ENCODE results near the gene DDO. TPM values are rescaled to one million over a fixed set of nuclear protein-coding genes. Genes with fewer than 3 reads are reported as not detected.

Gene DDO
- total RNA-seq, 4 donors from 2014 or later = 3.3 to 9.8 (median 4.0) TPM

GRCh38 chr6:110446405-110446804 is 31.0 kb upstream of the DDO start:
- Histone ChIP-seq H3K4me3 (no peak overlapping the region), H3K27me3 (no peaks in the 10 kb centered on the region), H3K27ac (no peak overlapping the region), H3K9me3 (no peaks in the 10 kb centered on the region), H3K36me3 (no peaks in the 10 kb centered on the region), H3K4me1 (no peaks in the 10 kb centered on the region)
- no peak for DNase-seq
- TF ChIP-seq CTCF (IDR thresholded peaks at IDR 0.05) (no peak), POLR2A (IDR thresholded peaks at IDR 0.05) (no peak)

- Histone ChIP-seq H3K36me3 (no peaks in the 10 kb centered on the region), H3K9me3 (no peaks in the 10 kb centered on the region), H3K27me3 (no peaks in the 10 kb centered on the region), H3K4me3 (no peak overlapping the region), H3K27ac (no peak overlapping the region), H3K4me1 (no peaks in the 10 kb centered on the region)
- TF ChIP-seq POLR2A (IDR thresholded peaks at IDR 0.05) = no peak
- TF ChIP-seq CTCF (IDR thresholded peaks at IDR 0.05) = no peak
- no peak for DNase-seq
Observed at GRCh38 chr6:110440026-110440425, 24.7 kb upstream of the DDO start.

- TF ChIP-seq POLR2A (IDR thresholded peaks at IDR 0.05) = no peak
- Histone ChIP-seq H3K9me3 (no peaks in the 10 kb centered on the region), H3K27me3 (no peaks in the 10 kb centered on the region), H3K4me1 (no peaks in the 10 kb centered on the region), H3K27ac (no peak overlapping the region), H3K4me3 (no peak overlapping the region), H3K36me3 (no peaks in the 10 kb centered on the region)
- no peak for DNase-seq
Observed at GRCh38 chr6:110439356-110439755, 24.0 kb upstream of the DDO start.

- no peak overlapping the region for H3K27ac ChIP-seq
- TF ChIP-seq CTCF (IDR thresholded peaks at IDR 0.05) (no peak), POLR2A (IDR thresholded peaks at IDR 0.05) (no peak)
- no peak overlapping the region for H3K4me3 ChIP-seq
- no peak for DNase-seq
- no peaks in the 10 kb centered on the region for H3K36me3 ChIP-seq
- H3K9me3 ChIP-seq = no peaks in the 10 kb centered on the region
- no peaks in the 10 kb centered on the region for H3K27me3 ChIP-seq
- H3K4me1 ChIP-seq = no peaks in the 10 kb centered on the region
Observed at GRCh38 chr6:110434961-110435602, 19.7 kb upstream of the DDO start.

GRCh38 chr6:110432285-110432900 is 17.0 kb upstream of the DDO start:
- Histone ChIP-seq H3K9me3 (no peaks in the 10 kb centered on the region), H3K36me3 (no peaks in the 10 kb centered on the region), H3K27ac (no peak overlapping the region), H3K4me3 (no peak overlapping the region), H3K4me1 (no peaks in the 10 kb centered on the region), H3K27me3 (no peaks in the 10 kb centered on the region)
- DNase-seq = no peak
- TF ChIP-seq CTCF (IDR thresholded peaks at IDR 0.05) = no peak
- TF ChIP-seq POLR2A (IDR thresholded peaks at IDR 0.05) = no peak

- no peaks in the 10 kb centered on the region for H3K9me3 ChIP-seq
- DNase-seq = no peak
- no peak overlapping the region for H3K27ac ChIP-seq
- H3K4me1 ChIP-seq = no peaks in the 10 kb centered on the region
- no peaks in the 10 kb centered on the region for H3K36me3 ChIP-seq
- H3K4me3 ChIP-seq = no peak overlapping the region
- H3K27me3 ChIP-seq = no peaks in the 10 kb centered on the region
- TF ChIP-seq POLR2A (IDR thresholded peaks at IDR 0.05) = no peak
- TF ChIP-seq CTCF (IDR thresholded peaks at IDR 0.05) = no peak
Observed at GRCh38 chr6:110430741-110431140, 15.4 kb upstream of the DDO start.
